OCI-LY3 (cell line): ENCODE measurements around the gene GRID1.

ENCODE experiments used
- CTCF ChIP-seq: fragments of 200-600, 300-600 bp; sonication (generic); IDR thresholded peaks from 2 replicates; pipeline ENCODE4 v1.5.1; 2014; ENCODE audit warnings: antibody characterized with exemption, low read length, low read depth
- EZH2phosphoT487 ChIP-seq: fragments of 200-600 bp; shearing (Covaris generic); IDR thresholded peaks from 2 replicates; pipeline ENCODE4 v1.6.1; 2018; ENCODE audit warnings: antibody characterized with exemption, mixed run types, low read depth

DNA sequence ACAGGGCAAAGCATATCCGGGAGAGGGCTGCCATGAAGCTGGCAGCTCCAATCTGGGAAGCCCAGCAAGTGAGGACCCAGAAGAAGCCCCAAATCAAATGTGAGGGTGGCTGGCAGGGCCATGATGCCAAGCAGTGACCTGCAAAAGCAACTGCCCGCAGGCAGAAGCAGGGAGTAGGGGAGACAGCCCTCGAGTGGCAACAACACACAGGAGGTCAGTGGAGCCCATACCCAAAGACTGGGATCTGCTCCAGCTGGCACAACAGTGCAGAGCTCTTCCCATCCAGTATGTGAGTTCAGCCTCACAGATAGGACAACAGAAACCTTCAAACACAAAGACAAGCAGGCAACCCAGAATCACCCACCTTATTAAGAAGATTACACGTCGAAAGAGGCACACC, 45.0 kb downstream of the GRID1 start:
- TF ChIP-seq CTCF, result no peak
- TF ChIP-seq EZH2phosphoT487, result no peak
